HAP-1 (cell line): ENCODE measurements around the gene SGMS2.
"Not testable (repeated sequence)": the region's sequence is repeated elsewhere in the genome, so short reads cannot be mapped to it uniquely, and the experiment has no call there.

Source experiments
- DNase-seq, 2 experiments: peaks; one replicate each; pipeline ENCODE4 v3.0.0-alpha.2; 2016 to 2020; ENCODE audit warnings: low spot score in 2 of 2
- H3K27me3 ChIP-seq: fragments of 250-450 bp; sonication (Bioruptor Pico); 2 replicates; pipeline ENCODE4 v1.5.1; 2020; ENCODE audit warnings: low read depth, mild to moderate bottlenecking, moderate library complexity
- H3K36me3 ChIP-seq: fragments of 250-450 bp; sonication (Bioruptor Pico); replicated peaks from 2 replicates; pipeline ENCODE4 v1.5.1; 2020; ENCODE audit warnings: mild to moderate bottlenecking
- H3K4me1 ChIP-seq: fragments of 250-450 bp; sonication (Bioruptor Pico); 2 replicates; pipeline ENCODE4 v1.5.1; 2020; ENCODE audit warnings: mild to moderate bottlenecking
- H3K4me3 ChIP-seq: fragments of 250-450 bp; sonication (Bioruptor Pico); 2 replicates; pipeline ENCODE4 v1.5.1; 2020; ENCODE audit warnings: mild to moderate bottlenecking, moderate library complexity
- H3K9me3 ChIP-seq: fragments of 250-450 bp; sonication (Bioruptor Pico); 2 replicates; pipeline ENCODE4 v1.5.1; 2020; ENCODE audit warnings: mild to moderate bottlenecking, moderate library complexity
- in situ Hi-C: fragments of 300-500 bp; cut with MboI; formaldehyde crosslinking; loops from 3 replicates; pipeline ENCODE4 v1.14.3; 2020; ENCODE audit warnings: low sequenced_read_pairs, inconsistent platforms, mixed read lengths

Gene SGMS2

GRCh38 chr4:107894138-107894603, 69.4 kb downstream of the SGMS2 start:
- Histone ChIP-seq H3K9me3 (peaks cover 4% of the 10 kb centered on the region; the same call in 1 of the 2 replicates), H3K27me3 (no peaks in the 10 kb centered on the region), H3K4me3 (no peak overlapping the region), H3K4me1 (no peaks in the 10 kb centered on the region; the same call in 1 of the 2 replicates), H3K36me3 (no peaks in the 10 kb centered on the region)
- no peak for DNase-seq
- in situ Hi-C loops, result no loop called here

- H3K9me3 ChIP-seq, result no peaks in the 10 kb centered on the region
- H3K4me3 ChIP-seq, result no peak overlapping the region
- no peak for DNase-seq
- no peaks in the 10 kb centered on the region for H3K36me3 ChIP-seq
- no peaks in the 10 kb centered on the region; the same call in 1 of the 2 replicates for H3K4me1 ChIP-seq
- no peaks in the 10 kb centered on the region for H3K27me3 ChIP-seq
- in situ Hi-C loops, result no loop called here
Observed at GRCh38 chr4:107896158-107896645, 71.5 kb downstream of the SGMS2 start.

DNA sequence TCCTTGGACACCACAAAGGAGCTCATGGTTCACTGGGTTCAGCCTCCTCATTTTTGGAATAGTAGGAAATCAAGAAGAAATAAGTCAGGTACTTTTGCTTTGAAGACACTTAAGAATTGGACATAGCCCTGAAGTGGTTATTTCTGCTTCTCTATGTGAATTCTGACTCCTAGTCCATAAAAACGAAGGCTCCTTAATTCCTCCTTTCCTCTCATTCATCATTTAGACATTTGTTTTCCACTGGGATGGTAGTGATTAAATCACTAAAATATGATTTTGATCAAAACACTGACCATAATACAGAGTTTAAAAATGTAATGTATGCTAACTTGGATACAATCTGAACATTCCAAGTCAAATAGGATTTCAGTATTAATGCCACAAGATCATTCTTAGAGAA, 71.9 kb downstream of the SGMS2 start:
- DNase-seq, result no peak
- Histone ChIP-seq H3K9me3 (no peaks in the 10 kb centered on the region), H3K36me3 (no peaks in the 10 kb centered on the region), H3K27me3 (no peaks in the 10 kb centered on the region), H3K4me3 (no peak overlapping the region), H3K4me1 (no peaks in the 10 kb centered on the region)
- in situ Hi-C loops, result no loop called here

GRCh38 chr4:107897823-107898222, 73.1 kb downstream of the SGMS2 start:
- in situ Hi-C loops, result no loop called here
- no peaks in the 10 kb centered on the region for H3K36me3 ChIP-seq
- no peaks in the 10 kb centered on the region for H3K27me3 ChIP-seq
- no peaks in the 10 kb centered on the region for H3K4me1 ChIP-seq
- DNase-seq, result no peak
- no peaks in the 10 kb centered on the region for H3K9me3 ChIP-seq
- H3K4me3 ChIP-seq, result no peak overlapping the region

DNA sequence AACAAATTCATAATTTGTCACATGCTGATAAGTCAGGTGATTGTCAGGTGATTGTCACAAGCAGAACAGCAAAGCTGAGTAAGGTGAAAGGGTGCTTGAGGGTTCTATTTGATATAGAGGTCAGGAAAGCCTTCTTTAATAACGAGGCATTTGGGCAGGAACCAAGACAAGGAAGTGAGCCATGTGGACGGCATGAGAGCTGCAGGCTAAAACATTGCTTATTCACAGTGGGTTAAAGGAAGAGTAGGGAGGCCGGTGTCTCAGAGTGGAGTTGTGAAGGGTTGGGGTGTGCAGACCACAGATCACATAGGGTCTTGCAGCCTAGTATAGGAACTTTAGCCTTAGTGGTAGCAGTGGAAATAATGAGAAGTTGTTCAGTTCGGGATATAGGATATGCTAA, 75.3 kb downstream of the SGMS2 start:
- Histone ChIP-seq H3K36me3 (no peaks in the 10 kb centered on the region), H3K4me1 (no peaks in the 10 kb centered on the region), H3K4me3 (no peak overlapping the region), H3K27me3 (no peaks in the 10 kb centered on the region), H3K9me3 (no peaks in the 10 kb centered on the region)
- DNase-seq, result no peak
- in situ Hi-C loops, result no loop called here

DNA sequence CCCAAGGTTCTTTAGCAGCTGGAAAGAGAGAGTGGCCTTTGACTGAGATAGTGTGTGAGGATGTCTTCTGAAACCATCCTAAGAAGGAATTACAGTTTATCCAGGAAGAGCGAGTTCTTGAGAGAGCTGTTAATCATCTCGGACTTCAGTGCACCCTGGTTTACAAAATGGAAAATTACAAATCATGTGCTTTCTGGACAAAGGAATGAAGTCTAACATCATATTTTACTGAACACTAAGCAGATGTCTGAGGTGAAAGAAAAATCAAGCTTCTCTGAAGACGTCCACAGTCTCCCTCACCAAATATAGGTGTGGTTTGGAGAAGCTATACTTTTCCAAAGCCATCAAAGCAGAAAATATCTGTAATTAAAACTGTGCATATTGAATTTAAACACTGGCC, 75.8 kb downstream of the SGMS2 start:
- in situ Hi-C loops, result no loop called here
- no peak overlapping the region for H3K4me3 ChIP-seq
- peaks cover under 1% of the 10 kb centered on the region for H3K4me1 ChIP-seq
- H3K9me3 ChIP-seq, result no peaks in the 10 kb centered on the region
- no peaks in the 10 kb centered on the region for H3K27me3 ChIP-seq
- no peak for DNase-seq
- H3K36me3 ChIP-seq, result no peaks in the 10 kb centered on the region

DNA sequence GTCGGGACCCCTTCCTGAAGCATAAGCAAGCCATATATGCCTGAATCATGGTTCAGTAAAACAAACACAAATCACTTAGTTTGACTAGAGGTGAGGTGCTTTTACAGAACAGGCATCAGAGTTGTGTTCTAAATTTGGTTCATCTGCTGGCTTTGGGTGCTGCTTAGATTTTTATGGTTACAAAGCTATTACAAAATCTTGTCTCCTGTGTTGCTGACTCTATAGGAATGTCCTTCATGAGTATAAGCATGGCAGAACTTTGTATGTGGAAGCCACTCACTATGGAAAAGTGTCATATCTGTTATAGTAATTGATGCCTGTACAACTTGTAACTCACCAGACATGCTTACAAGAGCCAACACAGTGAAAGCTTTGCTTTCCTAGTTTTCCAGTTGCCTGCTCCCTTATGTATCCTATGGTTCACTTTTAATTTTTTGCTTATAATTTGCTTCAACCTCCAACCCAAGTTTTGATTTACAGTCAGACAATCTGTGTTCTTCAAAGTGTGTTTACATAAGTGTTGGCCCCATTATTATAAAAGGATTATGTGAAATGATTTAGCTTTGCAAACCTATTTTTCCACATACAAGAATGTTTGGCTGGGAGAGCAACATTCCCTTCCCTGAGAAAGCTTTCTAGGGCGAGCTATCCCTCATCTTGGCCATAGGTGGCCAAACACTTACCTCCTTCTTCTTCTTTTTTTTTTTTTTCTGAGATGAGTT, 76.6 kb downstream of the SGMS2 start:
- Histone ChIP-seq H3K4me1 (peaks cover 8% of the 10 kb centered on the region), H3K27me3 (no peaks in the 10 kb centered on the region), H3K36me3 (no peaks in the 10 kb centered on the region), H3K9me3 (no peaks in the 10 kb centered on the region), H3K4me3 (no peak overlapping the region)
- DNase-seq, result no peak
- in situ Hi-C loops, result no loop called here

- DNase-seq, result no peak
- no peaks in the 10 kb centered on the region for H3K27me3 ChIP-seq
- no peaks in the 10 kb centered on the region for H3K9me3 ChIP-seq
- H3K4me3 ChIP-seq, result no peak overlapping the region
- in situ Hi-C loops, result no loop called here
- H3K4me1 ChIP-seq, result peaks cover 16% of the 10 kb centered on the region
- no peaks in the 10 kb centered on the region for H3K36me3 ChIP-seq
Observed at GRCh38 chr4:107902715-107903114, 78.0 kb downstream of the SGMS2 start.

DNA sequence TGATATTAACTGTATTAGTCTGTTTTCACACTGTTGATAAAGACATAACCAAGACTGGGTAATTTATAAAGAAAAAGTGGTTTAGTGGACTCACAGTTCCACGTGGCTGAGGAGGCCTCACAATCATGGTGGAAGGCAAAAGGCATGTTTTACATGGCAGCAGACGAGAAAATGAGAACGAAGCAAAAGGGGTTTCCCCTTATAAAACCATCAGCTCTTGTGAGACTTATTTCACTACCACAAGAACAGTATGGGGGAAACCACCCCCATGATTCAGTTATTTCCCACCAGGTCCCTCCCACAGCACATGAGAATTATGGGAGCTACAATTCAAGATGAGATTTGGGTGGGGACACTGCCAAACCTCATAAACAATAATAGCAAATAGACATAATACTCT, 80.3 kb downstream of the SGMS2 start:
- H3K4me1 ChIP-seq, result peaks cover 16% of the 10 kb centered on the region
- DNase-seq, H3K9me3 ChIP-seq, H3K27me3 ChIP-seq, H3K4me3 ChIP-seq, in situ Hi-C loops, H3K36me3 ChIP-seq: not testable (repeated sequence)

- Histone ChIP-seq H3K4me3 (no peak overlapping the region), H3K9me3 (no peaks in the 10 kb centered on the region), H3K4me1 (peaks cover 16% of the 10 kb centered on the region), H3K27me3 (no peaks in the 10 kb centered on the region), H3K36me3 (no peaks in the 10 kb centered on the region)
- in situ Hi-C loops, result no loop called here
- peak; percentile 70 to 96 for DNase-seq
Observed at GRCh38 chr4:107906458-107907100, 81.8 kb downstream of the SGMS2 start.

DNA sequence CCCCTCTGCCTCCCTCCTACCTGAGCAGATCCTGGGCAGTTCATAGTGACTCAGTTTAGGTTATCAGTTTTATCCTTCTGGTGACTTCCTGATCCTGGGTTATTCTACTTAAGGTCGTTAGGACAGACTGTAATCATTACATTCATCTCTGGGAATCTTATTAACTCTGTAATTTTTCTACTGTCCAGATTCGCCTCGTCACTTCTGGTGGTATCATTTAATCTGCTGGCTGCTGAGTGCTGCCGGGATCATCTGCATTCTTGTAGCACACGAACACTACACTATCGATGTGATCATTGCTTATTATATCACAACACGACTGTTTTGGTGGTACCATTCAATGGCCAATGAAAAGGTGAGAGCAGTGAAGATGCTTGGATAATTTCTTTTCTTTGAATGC, 83.6 kb downstream of the SGMS2 start:
- Histone ChIP-seq H3K27me3 (no peaks in the 10 kb centered on the region), H3K36me3 (no peaks in the 10 kb centered on the region), H3K9me3 (no peaks in the 10 kb centered on the region), H3K4me1 (peaks cover 16% of the 10 kb centered on the region), H3K4me3 (no peak overlapping the region)
- in situ Hi-C loops, result no loop called here
- DNase-seq, result no peak

DNA sequence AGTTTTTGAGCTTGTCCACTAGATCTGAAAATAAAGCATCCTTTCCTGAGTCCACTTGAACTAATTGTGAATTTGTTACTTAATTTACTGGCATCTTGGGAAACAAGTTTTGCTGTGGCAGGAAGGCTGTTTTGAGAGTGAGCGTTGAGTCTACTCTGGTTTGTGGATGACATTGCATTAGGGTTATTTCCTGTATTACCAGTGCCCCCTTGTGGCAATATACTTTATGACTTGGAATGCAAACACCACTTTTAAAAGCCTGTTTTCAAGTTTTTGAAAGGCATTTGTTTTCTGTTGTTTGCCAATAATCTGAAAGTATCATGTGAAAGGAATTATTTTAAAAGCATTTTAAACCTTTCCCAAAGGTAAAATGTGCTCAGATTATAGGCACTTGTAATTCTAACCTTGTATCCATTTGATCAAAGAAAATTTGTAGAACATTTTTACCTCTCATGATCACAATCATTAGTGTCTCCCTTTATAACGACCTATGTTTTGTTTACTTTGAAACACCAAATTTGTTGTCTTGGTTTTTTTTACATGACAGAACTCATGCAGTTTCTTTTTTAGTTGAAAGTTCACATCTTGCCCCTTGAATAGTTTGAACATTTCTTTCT, 88.7 kb downstream of the SGMS2 start:
- peak; percentile 64 to 66 for DNase-seq
- in situ Hi-C loops, result loop anchor here (10.0 kb wide), 2 partner anchors 59 to 159 kb away; no protein-coding TSS in a partner anchor

DNA sequence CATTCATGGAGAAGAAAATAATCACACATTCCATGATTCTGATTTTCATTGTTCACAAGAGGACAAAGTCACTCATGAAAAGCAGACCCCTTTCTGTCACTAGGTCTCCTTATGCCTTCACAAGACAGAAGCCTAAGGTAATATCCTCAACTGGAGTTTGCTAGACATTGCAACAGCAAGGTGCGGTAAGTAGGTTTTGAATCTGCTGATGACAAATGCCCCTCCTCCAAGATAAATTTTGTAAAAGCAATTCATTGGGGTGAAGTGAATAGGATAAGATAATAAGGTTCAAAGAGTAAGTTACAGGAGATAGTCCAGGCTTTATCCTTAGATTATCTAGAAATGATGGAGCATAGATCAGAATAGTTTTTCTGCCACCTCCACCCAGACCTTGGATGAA, 90.5 kb downstream of the SGMS2 start:
- no peaks in the 10 kb centered on the region; the same call in 1 of the 2 replicates for H3K9me3 ChIP-seq
- in situ Hi-C loops, result loop anchor here (10.0 kb wide), 2 partner anchors 60 to 160 kb away; no protein-coding TSS in a partner anchor
- no peaks in the 10 kb centered on the region for H3K27me3 ChIP-seq
- no peak for DNase-seq
- no peak overlapping the region for H3K4me3 ChIP-seq
- no peaks in the 10 kb centered on the region for H3K36me3 ChIP-seq
- peaks cover 2% of the 10 kb centered on the region; the same call in 1 of the 2 replicates for H3K4me1 ChIP-seq

More for the DNA sequence above, 88.7 kb downstream of the SGMS2 start:
- peaks cover 2% of the 10 kb centered on the region; the same call in 1 of the 2 replicates for H3K4me1 ChIP-seq
- H3K36me3 ChIP-seq, result no peaks in the 10 kb centered on the region
- H3K27me3 ChIP-seq, result no peaks in the 10 kb centered on the region
- H3K4me3 ChIP-seq, result no peak overlapping the region
- no peaks in the 10 kb centered on the region for H3K9me3 ChIP-seq

- no peak for DNase-seq
- H3K4me1 ChIP-seq, result peaks cover 2% of the 10 kb centered on the region; the same call in 1 of the 2 replicates
- in situ Hi-C loops, result loop anchor here (10.0 kb wide), 2 partner anchors 62 to 162 kb away; no protein-coding TSS in a partner anchor
- H3K27me3 ChIP-seq, result no peaks in the 10 kb centered on the region
- no peaks in the 10 kb centered on the region; the same call in 1 of the 2 replicates for H3K9me3 ChIP-seq
- no peak overlapping the region for H3K4me3 ChIP-seq
- H3K36me3 ChIP-seq, result no peaks in the 10 kb centered on the region
Observed at GRCh38 chr4:107916623-107917022, 91.9 kb downstream of the SGMS2 start.
